Colonic mucosa (tissue), 4 donors: ENCODE measurements around the gene MACIR. TPM values are rescaled to one million over a fixed set of nuclear protein-coding genes. Genes with fewer than 3 reads are reported as not detected.
A peak's percentile ranks its signal among the peaks of the same experiment; 100 is the strongest.

Experiments
- DNase-seq: peaks from one replicate; pipeline ENCODE4 v3.0.0-alpha.2; 2020
- H3K27ac ChIP-seq: fragments of 200-600 bp; one replicate; pipeline ENCODE4 v1.8.0; 2021
- H3K27me3 ChIP-seq: fragments of 200-600 bp; one replicate; pipeline ENCODE4 v1.8.0; 2021
- H3K36me3 ChIP-seq: fragments of 200-600 bp; one replicate; pipeline ENCODE4 v1.8.0; 2021
- H3K4me1 ChIP-seq: fragments of 200-600 bp; one replicate; pipeline ENCODE4 v1.8.0; 2021; ENCODE audit warnings: mild to moderate bottlenecking
- H3K4me3 ChIP-seq: fragments of 200-600 bp; one replicate; pipeline ENCODE4 v1.8.0; 2021
- H3K9ac ChIP-seq, 2 donors: one replicate each; pipeline ENCODE4 v1.7.0; 2013; ENCODE audit warnings: control low read depth in 2 of 2, low read depth in 2 of 2, low read length in 2 of 2
- H3K9me3 ChIP-seq: fragments of 200-600 bp; one replicate; pipeline ENCODE4 v1.8.0; 2021
- intact Hi-C: fragments of 100-400 bp; cut with DNase I; formaldehyde crosslinking; loops from one replicate; pipeline ENCODE4 v1.14.1; 2022
- total RNA-seq, 2 donors: library from RNA; stranded (reverse); fragmentation: NEBNext Ultra II Directional in 1 of 2; extraction: Animal tissue kit (Norgen Biotek cat#: 25700) in 1 of 2; gene quantifications; one replicate each; pipeline ENCODE4 v1.2.1, GENCODE V29; 2021
- TF ChIP-seq, protein P1 (sequence below): fragments of 200-600 bp; IDR thresholded peaks from one replicate; pipeline ENCODE4 v1.8.0; 2022; ENCODE audit warnings: antibody characterized with exemption, mild to moderate bottlenecking
- donor health status: healthy.
- donor health status: DM: no; HTN: no; CAD: no.
- donor health status: DM: no; HTN: no; CAD: no.

MACIR gene, protein sequence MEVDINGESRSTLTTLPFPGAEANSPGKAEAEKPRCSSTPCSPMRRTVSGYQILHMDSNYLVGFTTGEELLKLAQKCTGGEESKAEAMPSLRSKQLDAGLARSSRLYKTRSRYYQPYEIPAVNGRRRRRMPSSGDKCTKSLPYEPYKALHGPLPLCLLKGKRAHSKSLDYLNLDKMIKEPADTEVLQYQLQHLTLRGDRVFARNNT
- total RNA-seq = 10 to 100 TPM; 48.2 to 53.1 TPM

DNA sequence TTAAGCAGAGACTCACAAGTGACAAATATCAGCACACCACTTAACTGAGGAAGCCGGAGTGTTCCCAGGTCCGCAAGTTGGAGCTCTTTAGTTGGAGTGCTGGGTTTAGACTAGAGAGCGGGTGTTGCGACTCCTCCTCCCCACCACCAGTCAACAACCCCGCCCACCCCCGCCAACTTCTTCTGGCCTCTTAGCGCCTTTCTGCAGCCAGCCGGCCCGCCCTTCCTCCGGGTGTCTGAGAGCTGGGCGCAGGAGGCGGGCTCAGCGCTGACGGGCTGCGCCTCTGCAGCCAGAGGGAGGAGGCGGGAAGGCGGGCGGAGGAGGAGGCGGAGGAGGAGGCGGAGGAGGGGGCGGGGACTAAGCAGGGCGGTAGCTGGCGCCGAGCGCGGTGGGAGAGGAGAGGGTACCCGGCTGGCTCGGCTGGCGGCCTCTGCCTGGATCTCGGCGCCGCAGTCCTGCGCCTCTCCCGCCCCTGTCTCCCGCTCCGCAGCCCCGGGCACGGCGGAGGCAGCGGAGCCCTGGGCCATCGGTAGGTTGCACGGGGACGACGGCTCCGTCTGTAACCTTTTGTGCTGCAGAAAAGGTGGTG is at the start of gene MACIR:
MACIR (plus strand) TSS at position 396 of the 589 bp plus-strand sequence. CDS start 17,157 bp downstream, outside the sequence.
- Histone ChIP-seq H3K27ac (peak within 1 kb of the TSS; percentile 96), H3K27me3 (no peaks in the 10 kb centered on the region), H3K4me1 (peaks cover 11% of the 10 kb centered on the region), H3K36me3 (no peaks in the 10 kb centered on the region), H3K9me3 (no peaks in the 10 kb centered on the region), H3K4me3 (peak within 1 kb of the TSS; percentile 91), H3K9ac (peak within 1 kb of the TSS; percentile 90 to 94)
- TF ChIP-seq, protein P1, sequence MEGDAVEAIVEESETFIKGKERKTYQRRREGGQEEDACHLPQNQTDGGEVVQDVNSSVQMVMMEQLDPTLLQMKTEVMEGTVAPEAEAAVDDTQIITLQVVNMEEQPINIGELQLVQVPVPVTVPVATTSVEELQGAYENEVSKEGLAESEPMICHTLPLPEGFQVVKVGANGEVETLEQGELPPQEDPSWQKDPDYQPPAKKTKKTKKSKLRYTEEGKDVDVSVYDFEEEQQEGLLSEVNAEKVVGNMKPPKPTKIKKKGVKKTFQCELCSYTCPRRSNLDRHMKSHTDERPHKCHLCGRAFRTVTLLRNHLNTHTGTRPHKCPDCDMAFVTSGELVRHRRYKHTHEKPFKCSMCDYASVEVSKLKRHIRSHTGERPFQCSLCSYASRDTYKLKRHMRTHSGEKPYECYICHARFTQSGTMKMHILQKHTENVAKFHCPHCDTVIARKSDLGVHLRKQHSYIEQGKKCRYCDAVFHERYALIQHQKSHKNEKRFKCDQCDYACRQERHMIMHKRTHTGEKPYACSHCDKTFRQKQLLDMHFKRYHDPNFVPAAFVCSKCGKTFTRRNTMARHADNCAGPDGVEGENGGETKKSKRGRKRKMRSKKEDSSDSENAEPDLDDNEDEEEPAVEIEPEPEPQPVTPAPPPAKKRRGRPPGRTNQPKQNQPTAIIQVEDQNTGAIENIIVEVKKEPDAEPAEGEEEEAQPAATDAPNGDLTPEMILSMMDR = no peak
- peak; percentile 98 for DNase-seq
- intact Hi-C loops = no loop called here

DNA sequence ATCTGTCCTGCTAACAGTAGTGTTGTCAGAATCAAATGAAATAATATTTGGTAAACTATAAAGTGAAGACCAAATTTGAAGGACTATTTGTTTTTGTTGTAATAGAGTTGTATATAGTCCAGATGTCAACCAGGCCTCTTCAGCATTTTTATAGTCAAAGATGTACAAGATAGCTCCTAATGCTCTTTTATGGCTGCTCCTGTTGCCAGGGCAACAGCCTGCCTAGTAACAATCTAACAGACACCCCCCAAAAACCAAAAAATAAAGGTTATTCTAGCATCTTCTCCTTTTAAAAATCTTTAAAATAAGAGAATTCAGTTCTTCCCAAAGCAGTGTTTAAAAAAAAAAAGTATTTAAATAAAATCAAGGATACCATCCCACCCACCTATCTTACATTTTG is 49.5 kb upstream of the MACIR start:
- no peak overlapping the region for H3K4me3 ChIP-seq
- no peak for DNase-seq
- H3K9ac ChIP-seq = no peak overlapping the region
- intact Hi-C loops = no loop called here
- H3K27ac ChIP-seq = no peak overlapping the region
- H3K4me1 ChIP-seq = no peaks in the 10 kb centered on the region
- TF ChIP-seq, protein P1 = no peak
- H3K27me3 ChIP-seq = no peaks in the 10 kb centered on the region
- no peaks in the 10 kb centered on the region for H3K9me3 ChIP-seq
- H3K36me3 ChIP-seq = no peaks in the 10 kb centered on the region

DNA sequence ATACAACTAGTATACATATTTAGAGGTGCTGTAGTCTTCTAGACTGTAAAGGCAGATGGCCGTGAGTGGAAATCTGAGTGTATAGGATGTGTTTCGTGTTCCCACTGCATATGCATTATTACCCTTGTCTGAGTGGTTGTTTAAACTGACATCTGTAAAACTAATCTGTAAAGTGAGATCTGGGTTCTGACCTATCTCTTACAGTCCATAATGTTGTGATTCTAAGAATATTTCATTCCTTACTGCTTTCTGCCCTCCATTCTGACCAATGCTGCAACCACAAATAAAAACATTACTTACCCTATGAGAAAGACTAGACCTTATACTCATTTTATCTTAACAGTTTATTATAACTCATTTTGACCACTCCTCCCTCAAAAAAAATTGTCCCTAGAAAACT is 47.6 kb upstream of the MACIR start:
- DNase-seq = no peak
- Histone ChIP-seq H3K27me3 (no peaks in the 10 kb centered on the region), H3K36me3 (no peaks in the 10 kb centered on the region), H3K4me1 (no peaks in the 10 kb centered on the region), H3K4me3 (no peak overlapping the region), H3K9me3 (no peaks in the 10 kb centered on the region), H3K9ac (no peak overlapping the region), H3K27ac (no peak overlapping the region)
- TF ChIP-seq, protein P1 = no peak
- intact Hi-C loops = no loop called here

DNA sequence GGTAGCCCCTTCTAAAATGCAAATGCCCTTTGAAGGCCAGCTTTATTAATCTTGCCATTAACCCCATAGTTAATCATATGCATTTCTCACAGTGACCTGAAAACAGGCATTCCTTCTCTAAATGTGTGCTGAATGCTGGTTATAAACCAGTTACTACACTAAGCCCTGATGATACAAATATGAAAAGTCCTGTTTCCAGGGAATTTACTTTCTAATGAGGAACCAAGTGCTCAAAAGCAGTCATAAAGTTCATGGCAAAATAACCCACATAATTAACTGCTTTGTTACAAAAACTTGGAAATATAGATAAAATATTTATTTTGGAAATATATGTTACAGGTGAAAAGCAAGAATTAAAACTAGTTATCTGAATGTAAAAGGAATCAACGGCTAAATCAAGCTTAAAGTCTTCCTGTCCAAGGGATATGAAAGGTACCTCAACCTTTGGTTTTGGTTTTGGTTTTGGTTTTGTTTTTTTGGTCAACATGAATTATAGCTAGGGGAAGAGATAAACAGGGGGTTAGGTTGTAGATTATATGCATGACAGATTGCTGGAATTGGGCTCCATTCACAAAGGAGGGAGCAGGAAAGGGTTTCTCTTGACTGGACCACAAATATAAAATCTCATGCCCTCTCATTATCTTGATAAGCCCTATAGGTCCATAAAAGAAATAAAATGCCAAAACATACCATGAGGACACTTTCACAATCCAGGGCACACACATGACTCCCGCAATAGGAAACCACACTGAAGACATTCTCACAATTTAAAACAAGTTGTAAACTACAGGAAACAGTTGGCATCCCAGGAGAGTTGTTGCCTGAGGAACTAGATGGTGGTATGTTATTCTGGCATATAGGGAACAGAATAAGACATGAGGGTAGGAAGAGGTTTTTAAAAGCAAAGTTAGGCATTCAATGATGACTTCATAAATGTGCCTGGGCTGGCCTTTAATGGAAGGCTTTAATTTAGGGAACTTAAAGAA is 46.7 kb upstream of the MACIR start:
- H3K9me3 ChIP-seq = no peaks in the 10 kb centered on the region
- no peak overlapping the region for H3K4me3 ChIP-seq
- DNase-seq = no peak
- no peaks in the 10 kb centered on the region for H3K4me1 ChIP-seq
- H3K36me3 ChIP-seq = no peaks in the 10 kb centered on the region
- H3K27ac ChIP-seq = no peak overlapping the region
- intact Hi-C loops = no loop called here
- TF ChIP-seq, protein P1 = no peak
- H3K27me3 ChIP-seq = no peaks in the 10 kb centered on the region
- H3K9ac ChIP-seq = no peak overlapping the region

DNA sequence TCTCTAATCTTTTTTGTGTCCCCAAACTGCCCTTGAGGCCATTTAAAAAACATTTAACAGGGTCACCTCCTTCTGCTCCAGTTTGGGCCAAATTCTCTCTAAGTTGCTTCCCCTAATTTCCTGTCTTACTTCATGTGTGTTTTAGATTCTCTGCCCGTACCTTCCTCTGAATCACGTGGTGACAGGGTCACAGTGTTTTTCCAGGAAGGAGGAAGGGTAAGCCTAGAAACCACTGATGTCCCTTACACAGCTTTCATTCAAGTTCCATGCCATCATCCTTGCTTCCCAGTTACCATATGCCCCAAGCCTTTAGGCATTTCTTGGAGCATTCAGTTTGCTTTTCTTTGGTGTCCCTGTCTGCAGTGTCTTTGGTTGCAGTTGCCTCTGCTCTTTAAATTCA is 42.4 kb upstream of the MACIR start:
- no peak overlapping the region for H3K9ac ChIP-seq
- intact Hi-C loops = no loop called here
- H3K27ac ChIP-seq = no peak overlapping the region
- no peak for DNase-seq
- H3K4me3 ChIP-seq = no peak overlapping the region
- H3K27me3 ChIP-seq = no peaks in the 10 kb centered on the region
- no peaks in the 10 kb centered on the region for H3K9me3 ChIP-seq
- H3K36me3 ChIP-seq = no peaks in the 10 kb centered on the region
- no peaks in the 10 kb centered on the region for H3K4me1 ChIP-seq
- TF ChIP-seq, protein P1 = no peak
